ENCODE results near the gene CLIP4.

Gene CLIP4

GRCh38 chr2:29072251-29072650, 43.0 kb upstream of the CLIP4 start:
- no peaks in the 10 kb centered on the region for H3K27me3 ChIP-seq (ENCODE audit: insufficient read depth, low read length)
- H3K79me2 ChIP-seq (ENCODE audit: insufficient read depth, low read length), result no peaks in the 10 kb centered on the region
- no peak overlapping the region for H3K27ac ChIP-seq (ENCODE audit: low read depth, low read length, poor library complexity, severe bottlenecking)
- no peak for TF ChIP-seq EZH2 (IDR thresholded peaks at IDR 0.05; ENCODE audit: borderline replicate concordance, low read length)
- TF ChIP-seq, protein P1, sequence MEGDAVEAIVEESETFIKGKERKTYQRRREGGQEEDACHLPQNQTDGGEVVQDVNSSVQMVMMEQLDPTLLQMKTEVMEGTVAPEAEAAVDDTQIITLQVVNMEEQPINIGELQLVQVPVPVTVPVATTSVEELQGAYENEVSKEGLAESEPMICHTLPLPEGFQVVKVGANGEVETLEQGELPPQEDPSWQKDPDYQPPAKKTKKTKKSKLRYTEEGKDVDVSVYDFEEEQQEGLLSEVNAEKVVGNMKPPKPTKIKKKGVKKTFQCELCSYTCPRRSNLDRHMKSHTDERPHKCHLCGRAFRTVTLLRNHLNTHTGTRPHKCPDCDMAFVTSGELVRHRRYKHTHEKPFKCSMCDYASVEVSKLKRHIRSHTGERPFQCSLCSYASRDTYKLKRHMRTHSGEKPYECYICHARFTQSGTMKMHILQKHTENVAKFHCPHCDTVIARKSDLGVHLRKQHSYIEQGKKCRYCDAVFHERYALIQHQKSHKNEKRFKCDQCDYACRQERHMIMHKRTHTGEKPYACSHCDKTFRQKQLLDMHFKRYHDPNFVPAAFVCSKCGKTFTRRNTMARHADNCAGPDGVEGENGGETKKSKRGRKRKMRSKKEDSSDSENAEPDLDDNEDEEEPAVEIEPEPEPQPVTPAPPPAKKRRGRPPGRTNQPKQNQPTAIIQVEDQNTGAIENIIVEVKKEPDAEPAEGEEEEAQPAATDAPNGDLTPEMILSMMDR (IDR thresholded peaks at IDR 0.05; ENCODE audit: low read length), result no peak
- no peak overlapping the region for H2AFZ ChIP-seq (ENCODE audit: low read length)
- H3K36me3 ChIP-seq (ENCODE audit: insufficient read depth, low read length), result no peaks in the 10 kb centered on the region
- no peaks in the 10 kb centered on the region for H3F3A ChIP-seq (ENCODE audit: insufficient read depth, low read length)
- H3K4me2 ChIP-seq (ENCODE audit: low read length), result no peak overlapping the region
- H3K9ac ChIP-seq (ENCODE audit: low read length), result no peak overlapping the region
- H3K9me2 ChIP-seq (ENCODE audit: low read depth, low read length), result no peaks in the 10 kb centered on the region
- no peaks in the 10 kb centered on the region for H3K9me3 ChIP-seq (ENCODE audit: low read length)
- H3K4me1 ChIP-seq (ENCODE audit: insufficient read depth, low read length, severe bottlenecking), result no peaks in the 10 kb centered on the region
- H4K20me1 ChIP-seq (ENCODE audit: insufficient read depth, low read length), result no peaks in the 10 kb centered on the region
- no peak overlapping the region for H3K4me3 ChIP-seq (ENCODE audit: low read depth, low read length, poor library complexity, severe bottlenecking)

DNA sequence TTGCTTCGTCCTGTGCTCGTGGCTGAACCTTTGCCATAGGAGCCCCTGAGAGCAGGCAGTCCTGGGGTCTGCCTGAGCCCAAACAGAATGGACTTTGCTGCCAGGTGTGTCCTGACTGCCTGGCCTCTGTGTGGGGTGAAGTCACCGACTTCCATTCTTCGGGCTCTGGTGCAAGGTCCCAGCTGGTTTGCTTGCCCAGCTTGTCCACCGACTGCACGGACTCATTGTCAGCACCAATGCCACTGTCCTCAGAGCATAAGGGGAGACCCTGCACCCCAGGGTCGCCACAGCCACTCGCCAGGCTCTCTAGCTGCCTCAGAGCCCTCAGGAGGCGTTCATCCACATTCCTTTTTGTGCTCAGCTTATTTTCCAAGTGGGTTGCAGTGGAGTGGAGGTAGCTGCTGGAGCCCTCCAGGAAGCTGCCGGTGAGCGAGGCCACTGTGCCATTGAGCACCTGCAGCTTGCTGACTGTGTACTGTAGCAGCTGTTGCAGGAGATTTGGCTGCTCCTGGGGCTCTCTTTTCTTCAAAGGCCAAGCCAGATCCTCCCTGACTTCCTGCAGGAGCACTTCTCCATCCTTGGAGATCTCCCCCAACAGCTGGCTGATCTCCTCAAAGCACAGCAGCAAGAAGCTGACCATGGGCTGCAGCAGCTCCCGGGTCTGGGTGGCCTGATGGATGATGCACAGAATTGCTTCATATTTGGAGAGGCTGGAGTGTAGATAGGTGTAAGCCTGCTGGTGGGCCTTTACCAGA, 42.1 kb upstream of the CLIP4 start:
- H3K9me3 ChIP-seq (ENCODE audit: low read length), result no peaks in the 10 kb centered on the region
- H3F3A ChIP-seq (ENCODE audit: insufficient read depth, low read length), result no peaks in the 10 kb centered on the region
- no peaks in the 10 kb centered on the region for H4K20me1 ChIP-seq (ENCODE audit: insufficient read depth, low read length)
- no peaks in the 10 kb centered on the region for H3K27me3 ChIP-seq (ENCODE audit: insufficient read depth, low read length)
- no peak overlapping the region for H3K27ac ChIP-seq (ENCODE audit: low read depth, low read length, poor library complexity, severe bottlenecking)
- H3K79me2 ChIP-seq (ENCODE audit: insufficient read depth, low read length), result no peaks in the 10 kb centered on the region
- H3K4me3 ChIP-seq (ENCODE audit: low read depth, low read length, poor library complexity, severe bottlenecking), result no peak overlapping the region
- no peaks in the 10 kb centered on the region for H3K4me1 ChIP-seq (ENCODE audit: insufficient read depth, low read length, severe bottlenecking)
- H3K9me2 ChIP-seq (ENCODE audit: low read depth, low read length), result no peaks in the 10 kb centered on the region
- H2AFZ ChIP-seq (ENCODE audit: low read length), result no peak overlapping the region
- H3K36me3 ChIP-seq (ENCODE audit: insufficient read depth, low read length), result no peaks in the 10 kb centered on the region
- TF ChIP-seq, protein P1 (IDR thresholded peaks at IDR 0.05; ENCODE audit: low read length), result no peak
- no peak for TF ChIP-seq EZH2 (IDR thresholded peaks at IDR 0.05; ENCODE audit: borderline replicate concordance, low read length)
- H3K9ac ChIP-seq (ENCODE audit: low read length), result no peak overlapping the region
- H3K4me2 ChIP-seq (ENCODE audit: low read length), result no peak overlapping the region

- no peaks in the 10 kb centered on the region for H3K9me3 ChIP-seq (ENCODE audit: low read length)
- H3K4me3 ChIP-seq (ENCODE audit: low read depth, low read length, poor library complexity, severe bottlenecking), result no peak overlapping the region
- no peaks in the 10 kb centered on the region for H3K9me2 ChIP-seq (ENCODE audit: low read depth, low read length)
- H3K79me2 ChIP-seq (ENCODE audit: insufficient read depth, low read length), result no peaks in the 10 kb centered on the region
- H3K27me3 ChIP-seq (ENCODE audit: insufficient read depth, low read length), result no peaks in the 10 kb centered on the region
- H4K20me1 ChIP-seq (ENCODE audit: insufficient read depth, low read length), result no peaks in the 10 kb centered on the region
- no peaks in the 10 kb centered on the region for H3K4me1 ChIP-seq (ENCODE audit: insufficient read depth, low read length, severe bottlenecking)
- no peak overlapping the region for H2AFZ ChIP-seq (ENCODE audit: low read length)
- no peak overlapping the region for H3K27ac ChIP-seq (ENCODE audit: low read depth, low read length, poor library complexity, severe bottlenecking)
- H3K36me3 ChIP-seq (ENCODE audit: insufficient read depth, low read length), result no peaks in the 10 kb centered on the region
- no peak overlapping the region for H3K4me2 ChIP-seq (ENCODE audit: low read length)
- no peak overlapping the region for H3K9ac ChIP-seq (ENCODE audit: low read length)
- H3F3A ChIP-seq (ENCODE audit: insufficient read depth, low read length), result no peaks in the 10 kb centered on the region
- TF ChIP-seq EZH2 (IDR thresholded peaks at IDR 0.05; ENCODE audit: borderline replicate concordance, low read length), result no peak
- TF ChIP-seq, protein P1 (IDR thresholded peaks at IDR 0.05; ENCODE audit: low read length), result no peak
Observed at GRCh38 chr2:29073933-29074332, 41.3 kb upstream of the CLIP4 start.
